K562 (cell line): ENCODE measurements around the gene KPTN. TPM values are rescaled to one million over a fixed set of nuclear protein-coding genes. Genes with fewer than 3 reads are reported as not detected.

Experiments
- ATAC-seq: fragments of 200-7000 bp; cut with Tn5 transposase; 3 replicates; pipeline ENCODE4 v1.9.1; 2020; ENCODE audit warnings: moderate library complexity
- BruUV-seq: library from RNA; stranded (reverse); fragments of 400-500 nt; replicated peaks from 2 replicates; lab custom pipeline; 2021; lab: Mats Ljungman, UMichigan
- CTCF ChIA-PET: fragments of 300-600 bp; formaldehyde crosslinking; extraction: SDS; loops from one replicate; lab custom pipeline; 2021; ENCODE audit warnings: low intra/inter-chr PET ratio; lab: Yijun Ruan, JAX
- POLR2A ChIA-PET: fragments of 300-600, 350-650 bp; sonication (Branson Sonifier 250); formaldehyde crosslinking; extraction: SDS; loops from one replicate; lab custom pipeline; 2021; ENCODE audit warnings: antibody characterized with exemption, inconsistent platforms; lab: Yijun Ruan, JAX
- DNase-seq, 4 experiments: peaks; one replicate each; pipeline versions ENCODE4 v3.0.0 to v3.0.0-alpha.2; 2011 to 2018; ENCODE audit warnings: low spot score in 3 of 4, mixed read lengths in 3 of 4; ENCODE audit errors: extremely low read depth in 1 of 4
- FAIRE-seq: peaks from 2 replicates; lab custom pipeline; 2011; peaks lifted over from hg19 to GRCh38; lab: Jason Lieb, UNC
- H2AFZ ChIP-seq: 2 replicates; pipeline ENCODE4 v1.6.0; 2011; ENCODE audit warnings: low read depth, low read length, control low read depth, inconsistent platforms
- H3K27ac ChIP-seq: fragments of 200-600 bp; 3 replicates; pipeline ENCODE4 v1.8.0; 2011; ENCODE audit warnings: low read depth, mild to moderate bottlenecking, control low read depth, inconsistent platforms, low read length, moderate library complexity, mixed read lengths; ENCODE audit errors: extremely low read depth
- H3K27me3 ChIP-seq, 2 experiments: fragments of 300-600 bp in 1 of 2; 2 replicates in 1 of 2; 3 replicates in 1 of 2; pipeline versions ENCODE4 v1.6.0 to v1.8.0; 2011; ENCODE audit warnings: inconsistent platforms in 2 of 2, low read length in 2 of 2, mild to moderate bottlenecking in 1 of 2, mixed read lengths in 1 of 2, moderate library complexity in 1 of 2; ENCODE audit not compliant: control insufficient read depth in 2 of 2, insufficient read depth in 2 of 2
- H3K36me3 ChIP-seq: fragments of 300-600 bp; 3 replicates; pipeline ENCODE4 v1.8.0; 2011; ENCODE audit warnings: mild to moderate bottlenecking, low read length, inconsistent platforms; ENCODE audit not compliant: control insufficient read depth, insufficient read depth
- H3K4me1 ChIP-seq, 2 experiments: fragments of 200-600 bp in 1 of 2; replicated peaks in 1 of 2; 2 replicates in 1 of 2; 3 replicates in 1 of 2; pipeline versions ENCODE4 v1.5.1 to v1.8.0; 2011; ENCODE audit warnings: inconsistent platforms in 2 of 2, low read length in 2 of 2, mild to moderate bottlenecking in 1 of 2, mixed read lengths in 1 of 2, moderate library complexity in 1 of 2; ENCODE audit not compliant: control insufficient read depth in 2 of 2, insufficient read depth in 2 of 2
- H3K4me2 ChIP-seq: 2 replicates; pipeline ENCODE4 v1.6.1; 2011; ENCODE audit warnings: low read length, control low read depth, inconsistent platforms, mixed read lengths; ENCODE audit not compliant: insufficient read depth
- H3K4me3 ChIP-seq: fragments of 200-600 bp; sonication (generic), shearing (Covaris generic); 2 replicates; pipeline ENCODE4 v1.5.1; 2016; ENCODE audit warnings: control low read depth, inconsistent platforms
- H3K79me2 ChIP-seq: fragments of 200-600 bp; 3 replicates; pipeline ENCODE4 v1.8.0; 2011; ENCODE audit warnings: low read length, inconsistent platforms; ENCODE audit not compliant: control insufficient read depth, insufficient read depth
- H3K9ac ChIP-seq, 2 experiments: 2 replicates each; pipeline versions ENCODE4 v1.6.0 to v1.6.1; 2011; ENCODE audit warnings: low read depth in 2 of 2, low read length in 2 of 2, control low read depth in 1 of 2, inconsistent platforms in 1 of 2, mild to moderate bottlenecking in 1 of 2, mixed read lengths in 1 of 2; ENCODE audit not compliant: insufficient read depth in 1 of 2
- H3K9me1 ChIP-seq: one replicate; pipeline ENCODE4 v1.6.0; 2011; ENCODE audit warnings: inconsistent platforms, mild to moderate bottlenecking, low read length, moderate library complexity; ENCODE audit not compliant: control insufficient read depth, insufficient read depth
- H3K9me3 ChIP-seq: replicated peaks from 2 replicates; pipeline ENCODE4 v1.5.1; 2011; ENCODE audit warnings: low read depth, low read length, inconsistent platforms; ENCODE audit not compliant: control insufficient read depth, insufficient read depth
- H4K20me1 ChIP-seq: replicated peaks from 2 replicates; pipeline ENCODE4 v1.6.1; 2011; ENCODE audit warnings: low read length, inconsistent platforms, mixed read lengths; ENCODE audit not compliant: control insufficient read depth, insufficient read depth
- BCOR ChIP-seq: fragments of 450-650 bp; IDR thresholded peaks from 2 replicates; pipeline ENCODE4 v1.6.1; 2016
- CCNT2 ChIP-seq: IDR thresholded peaks from 2 replicates; pipeline ENCODE4 v1.6.1; 2011; ENCODE audit warnings: borderline replicate concordance, low read depth, mild to moderate bottlenecking, moderate library complexity, mixed read lengths, low read length; ENCODE audit not compliant: insufficient read length; ENCODE audit errors: extremely low read depth
- FOXA3 ChIP-seq, 2 experiments: fragments of 450-650 bp in 1 of 2; sonication (generic) in 1 of 2; formaldehyde crosslinking; IDR thresholded peaks in 1 of 2; conservative IDR thresholded peaks in 1 of 2; 2 replicates each; pipeline versions ENCODE4 v1.4.0 to v1.8.0; 2020 to 2022; ENCODE audit warnings: mild to moderate bottlenecking in 2 of 2, missing genetic modification reagents in 1 of 2
- FOXO4 ChIP-seq: fragments of 450-650 bp; formaldehyde crosslinking; IDR thresholded peaks from 2 replicates; pipeline ENCODE4 v1.4.0; 2020; ENCODE audit warnings: mild to moderate bottlenecking, moderate library complexity
- SMARCE1 ChIP-seq: fragments of 450-650 bp; IDR thresholded peaks from 2 replicates; pipeline ENCODE4 v1.7.1; 2016; ENCODE audit warnings: mild to moderate bottlenecking
- ZMIZ1 ChIP-seq, 2 experiments: fragments of 150-350 bp in 1 of 2; IDR thresholded peaks; 2 replicates each; pipeline ENCODE4 v1.6.1; 2012 to 2016; ENCODE audit warnings: low read depth in 2 of 2, low read length in 2 of 2, mild to moderate bottlenecking in 1 of 2, moderate library complexity in 1 of 2
- WGBS: fragments of 100-300 bp; shearing (Covaris generic); methylation state at CpG from one replicate; pipeline ENCODE4 v1.1.6; 2016; ENCODE audit warnings: low coverage, mixed read lengths; ENCODE audit not compliant: insufficient coverage; ENCODE audit errors: missing lambda C conversion rate; 5-methylcytosine and 5-hydroxymethylcytosine counted together
- in situ Hi-C: fragments of 300-500 bp; cut with MboI; formaldehyde crosslinking; loops from 4 replicates; pipeline ENCODE4 v1.15.0; 2018; ENCODE audit warnings: inconsistent platforms, mixed read lengths
- intact Hi-C: fragments of 100-400 bp; cut with micrococcal nuclease; formaldehyde crosslinking; loops from 2 replicates; pipeline ENCODE4 v1.14.2; 2022
- polyA plus RNA-seq, 8 experiments: library from polyadenylated mRNA; depleted of rRNA in 4 of 8; stranded (reverse) in 5 of 8; unstranded in 3 of 8; fragments of >200 nt; fragmentation: Nextera tagmentation in 2 of 8; fragmentation: Illumina TruSeq in 1 of 8; extraction: Ambion mirVana in 2 of 8; extraction: Trizol in 1 of 8; gene quantifications; 2 replicates each; pipeline versions ENCODE4 v1.2.1 to v1.2.3, GENCODE V29; 2011 to 2014; ENCODE audit warnings: inconsistent platforms in 1 of 8, missing spikeins in 1 of 8
- total RNA-seq, 7 experiments: library from RNA; depleted of rRNA in 6 of 7; stranded (reverse); fragments of >200 nt in 6 of 7; fragmentation: Illumina TruSeq in 2 of 7; extraction: Trizol in 2 of 7; gene quantifications; 2 replicates each; pipeline versions ENCODE4 v1.2.1 to v1.2.3, GENCODE V29; 2011 to 2021; ENCODE audit warnings: low replicate concordance in 1 of 7

Gene KPTN
- total and polyA plus RNA-seq, 9 of the 15 experiments (the other 6 are each of a cell fraction or from before 2014, with no cell fraction given), result 0.56 to 18.2 (median 8.5) TPM

- no peak for TF ChIP-seq CCNT2
- no peak for TF ChIP-seq ZMIZ1 (IDR thresholded peaks at IDR 0.05; ENCODE audit: low read depth in 2 of 2, low read length in 2 of 2)
- peak; percentile 13; the same call in 1 of the 2 replicates for TF ChIP-seq BCOR
These were observed 13.4 kb downstream of the KPTN start (continued) for GRCh38 chr19:47470447-47471195.

GRCh38 chr19:47469719-47470118 lies 14.3 kb downstream of the KPTN start:
- FAIRE-seq, result no peak
- H4K20me1 ChIP-seq, result peaks cover 18% of the 10 kb centered on the region; the same call in 1 of the 2 replicates
- no peak for DNase-seq

More at GRCh38 chr19:47469719-47470118, 14.3 kb downstream of the KPTN start:
- Histone ChIP-seq H3K36me3 (no peaks in the 10 kb centered on the region), H3K4me1 (peaks cover 6 to 45% of the 10 kb centered on the region in 2 experiments), H3K9me1 (no peaks in the 10 kb centered on the region), H3K9ac (no peak overlapping the region), H3K4me2 (no peak overlapping the region), H2AFZ (no peak overlapping the region), H3K4me3 (no peak overlapping the region), H3K27me3 (peaks cover 22 to 49% of the 10 kb centered on the region in 2 experiments), H3K9me3 (no peaks in the 10 kb centered on the region), H3K27ac (no peak overlapping the region), H3K79me2 (no peaks in the 10 kb centered on the region)
- no peak for ATAC-seq
- CTCF ChIA-PET, result no interaction called here
- no TSS peak for BruUV-seq
- POLR2A ChIA-PET, result no interaction called here
- WGBS, result 5% methylated on average over 10 of the region's 12 CpGs
- intact Hi-C loops (no loop called here), in situ Hi-C loops (no loop called here)
- TF ChIP-seq FOXO4 (CRISPR knock-in tag) (no peak), SMARCE1 (no peak), FOXA3 (CRISPR knock-in tag; conservative IDR thresholded peaks at IDR 0.05 in 1 of 2, IDR thresholded peaks at IDR 0.05 in 1 of 2) (no peak)
